Tibial nerve (tissue), 3 donors: ENCODE results near the gene CELA2B.
"Not testable (repeated sequence)": the region's sequence is repeated elsewhere in the genome, so short reads cannot be mapped to it uniquely, and the experiment has no call there.

Source experiments
- POLR2A ChIP-seq, 2 donors: fragments of 450-650 bp; IDR thresholded peaks; one replicate each; pipeline ENCODE4 v1.6.1; 2017; ENCODE audit warnings: antibody characterized with exemption in 2 of 2, mild to moderate bottlenecking in 2 of 2, moderate library complexity in 2 of 2
- TF ChIP-seq, protein P1 (sequence below), 5 experiments: fragments of 200-600 bp in 3 of 5; fragments of 450-650 bp in 2 of 5; sonication (generic) in 3 of 5; IDR thresholded peaks; one replicate each; pipeline ENCODE4 v1.5.1; 2016 to 2019; ENCODE audit warnings: antibody characterized with exemption in 5 of 5, mild to moderate bottlenecking in 3 of 5, moderate library complexity in 2 of 5

DNA sequence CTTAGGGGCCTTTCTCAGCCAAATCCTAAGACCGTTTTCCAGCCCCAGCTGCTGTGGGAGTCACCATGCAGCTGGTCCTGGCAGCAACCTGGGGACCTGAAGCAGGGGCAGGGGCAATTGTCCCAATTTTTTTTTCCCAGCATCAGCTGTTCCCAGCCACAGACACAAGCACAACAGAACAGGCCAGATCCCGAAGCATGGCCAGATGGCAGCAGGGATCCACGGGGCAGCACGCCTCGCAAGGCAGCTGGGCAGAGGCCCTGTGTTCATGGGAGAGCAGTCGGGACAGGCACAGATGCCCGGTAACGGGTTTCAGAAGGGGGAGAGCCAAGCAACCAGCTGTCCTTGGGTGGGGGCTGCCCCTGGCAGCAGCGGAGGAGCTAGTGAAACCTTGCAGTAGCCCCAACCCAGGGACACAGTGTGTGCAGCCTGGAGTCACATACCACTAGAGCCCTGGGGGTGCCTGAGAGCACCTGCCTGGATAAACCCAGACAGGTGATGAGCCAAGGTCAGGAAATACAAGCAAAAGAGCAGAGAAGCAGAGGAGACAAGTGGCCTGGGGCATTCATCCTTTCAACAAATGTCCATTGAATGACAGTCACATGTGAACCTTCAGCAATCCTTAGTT lies 6.0 kb upstream of the CELA2B start:
- TF ChIP-seq, protein P1, sequence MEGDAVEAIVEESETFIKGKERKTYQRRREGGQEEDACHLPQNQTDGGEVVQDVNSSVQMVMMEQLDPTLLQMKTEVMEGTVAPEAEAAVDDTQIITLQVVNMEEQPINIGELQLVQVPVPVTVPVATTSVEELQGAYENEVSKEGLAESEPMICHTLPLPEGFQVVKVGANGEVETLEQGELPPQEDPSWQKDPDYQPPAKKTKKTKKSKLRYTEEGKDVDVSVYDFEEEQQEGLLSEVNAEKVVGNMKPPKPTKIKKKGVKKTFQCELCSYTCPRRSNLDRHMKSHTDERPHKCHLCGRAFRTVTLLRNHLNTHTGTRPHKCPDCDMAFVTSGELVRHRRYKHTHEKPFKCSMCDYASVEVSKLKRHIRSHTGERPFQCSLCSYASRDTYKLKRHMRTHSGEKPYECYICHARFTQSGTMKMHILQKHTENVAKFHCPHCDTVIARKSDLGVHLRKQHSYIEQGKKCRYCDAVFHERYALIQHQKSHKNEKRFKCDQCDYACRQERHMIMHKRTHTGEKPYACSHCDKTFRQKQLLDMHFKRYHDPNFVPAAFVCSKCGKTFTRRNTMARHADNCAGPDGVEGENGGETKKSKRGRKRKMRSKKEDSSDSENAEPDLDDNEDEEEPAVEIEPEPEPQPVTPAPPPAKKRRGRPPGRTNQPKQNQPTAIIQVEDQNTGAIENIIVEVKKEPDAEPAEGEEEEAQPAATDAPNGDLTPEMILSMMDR (IDR thresholded peaks at IDR 0.05) = not testable (repeated sequence)
- not testable (repeated sequence) for TF ChIP-seq POLR2A (IDR thresholded peaks at IDR 0.05)
